A549 (cell line): Measurements from ENCODE around the gene ENTPD2. TPM values are rescaled to one million over a fixed set of nuclear protein-coding genes. Genes with fewer than 3 reads are reported as not detected.

Source experiments
- ATAC-seq, 2 experiments: fragments of 200-7000 bp in 1 of 2; fragments of >200 bp in 1 of 2; cut with Nextera tagmentation in 1 of 2; cut with Tn5 transposase in 1 of 2; 3 replicates each; pipeline versions ENCODE4 v1.8.0 to v1.9.1; 2018 to 2020; ENCODE audit warnings: mild to moderate bottlenecking in 1 of 2, moderate library complexity in 1 of 2
- CTCF ChIA-PET: fragments of 300-600 bp; sonication (Branson Sonifier 250); formaldehyde crosslinking; extraction: SDS; loops from one replicate; lab custom pipeline; 2021; ENCODE audit warnings: antibody characterized with exemption, inconsistent platforms; lab: Yijun Ruan, JAX
- POLR2A ChIA-PET: fragments of 350-600 bp; formaldehyde crosslinking; extraction: SDS; loops from one replicate; lab custom pipeline; 2021; ENCODE audit warnings: antibody characterized with exemption, inconsistent platforms; lab: Yijun Ruan, JAX
- DNase-seq, 2 experiments: peaks; one replicate each; pipeline versions ENCODE4 v3.0.0 to v3.0.0-alpha.2; 2011 to 2016; ENCODE audit warnings: low read depth in 1 of 2, low spot score in 1 of 2
- FAIRE-seq: peaks from 2 replicates; lab custom pipeline; 2011; peaks lifted over from hg19 to GRCh38; lab: Jason Lieb, UNC
- H3K27ac ChIP-seq, 2 experiments: fragments of >200 bp; sonication (Bioruptor Twin); formaldehyde crosslinking; 3 replicates each; pipeline ENCODE4 v1.5.1; 2016 to 2017
- H3K4me1 ChIP-seq: fragments of >200 bp; sonication (Bioruptor Twin); formaldehyde crosslinking; 3 replicates; pipeline ENCODE4 v1.6.1; 2016
- H3K4me2 ChIP-seq: fragments of >200 bp; sonication (Bioruptor Twin); formaldehyde crosslinking; 3 replicates; pipeline ENCODE4 v1.6.1; 2016
- H3K4me3 ChIP-seq: fragments of >200 bp; sonication (Bioruptor Twin); formaldehyde crosslinking; 3 replicates; pipeline ENCODE4 v1.5.1; 2016
- H3K9me3 ChIP-seq: fragments of >200 bp; sonication (Bioruptor Twin); formaldehyde crosslinking; 3 replicates; pipeline ENCODE4 v1.6.1; 2016
- ATOH8 ChIP-seq: fragments of 250-450 bp; sonication (Bioruptor Pico); IDR thresholded peaks from 2 replicates; pipeline ENCODE4 v1.5.0; 2020; ENCODE audit warnings: low read depth, mild to moderate bottlenecking, moderate library complexity
- EHMT2 ChIP-seq: fragments of 200-600 bp; sonication (generic); IDR thresholded peaks from 2 replicates; pipeline ENCODE4 v1.6.1; 2016; ENCODE audit warnings: antibody characterized with exemption, low read depth, mild to moderate bottlenecking, moderate library complexity
- ESRRA ChIP-seq: fragments of 150-350 bp; IDR thresholded peaks from 2 replicates; pipeline ENCODE4 v1.6.1; 2014; ENCODE audit warnings: mild to moderate bottlenecking, low read length, borderline replicate concordance
- HMGXB4 ChIP-seq: fragments of 250-450 bp; sonication (Bioruptor Pico); IDR thresholded peaks from 2 replicates; pipeline ENCODE4 v1.5.0; 2021; ENCODE audit warnings: mild to moderate bottlenecking, moderate library complexity, borderline replicate concordance
- HOXA7 ChIP-seq: fragments of 250-450 bp; sonication (Bioruptor Pico); IDR thresholded peaks from 2 replicates; pipeline ENCODE4 v1.5.0; 2020; ENCODE audit warnings: mild to moderate bottlenecking, moderate library complexity
- HOXB13 ChIP-seq: fragments of 250-450 bp; sonication (Bioruptor Pico); IDR thresholded peaks from 2 replicates; pipeline ENCODE4 v1.5.0; 2020; ENCODE audit warnings: low read depth, mild to moderate bottlenecking, moderate library complexity
- KDM1A ChIP-seq: fragments of 200-600 bp; sonication (generic); IDR thresholded peaks from 2 replicates; pipeline ENCODE4 v1.6.1; 2016; ENCODE audit warnings: low read depth, mild to moderate bottlenecking
- MYC ChIP-seq: IDR thresholded peaks from 2 replicates; pipeline ENCODE4 v1.6.1; 2012; ENCODE audit warnings: mild to moderate bottlenecking, inconsistent platforms, low read length, improper control_type of control experiment, borderline replicate concordance
- NFE2L2 ChIP-seq: fragments of 150-350 bp; conservative IDR thresholded peaks from 2 replicates; pipeline ENCODE4 v1.6.1; 2014; ENCODE audit warnings: low read length
- NR3C1 ChIP-seq: fragments of >200 bp; sonication (Bioruptor Twin); formaldehyde crosslinking; IDR thresholded peaks from 3 replicates; pipeline ENCODE4 v1.6.1; 2017
- RAD21 ChIP-seq, 2 experiments: fragments of >200 bp in 1 of 2; sonication (Bioruptor Twin) in 1 of 2; formaldehyde crosslinking in 1 of 2; IDR thresholded peaks in 1 of 2; conservative IDR thresholded peaks in 1 of 2; 2 replicates in 1 of 2; 3 replicates in 1 of 2; pipeline ENCODE4 v1.6.1; 2012 to 2018; ENCODE audit warnings: inconsistent platforms in 1 of 2
- RCOR1 ChIP-seq: fragments of 150-350 bp; IDR thresholded peaks from 2 replicates; pipeline ENCODE4 v1.6.1; 2014; ENCODE audit warnings: antibody characterized with exemption, low read length, low read depth
- SREBF2 ChIP-seq: fragments of 450-650 bp; IDR thresholded peaks from 2 replicates; pipeline ENCODE4 v1.6.1; 2014; ENCODE audit warnings: mild to moderate bottlenecking, moderate library complexity
- ZC3H11A ChIP-seq: fragments of 450-650 bp; IDR thresholded peaks from 2 replicates; pipeline ENCODE4 v1.6.1; 2014; ENCODE audit warnings: antibody characterized with exemption, mild to moderate bottlenecking
- WGBS: methylation state at CpG from one replicate; pipeline ENCODE4 v1.1.6; 2017; ENCODE audit errors: missing lambda C conversion rate; 5-methylcytosine and 5-hydroxymethylcytosine counted together
- polyA plus RNA-seq, 4 experiments: library from polyadenylated mRNA; depleted of rRNA in 3 of 4; stranded (reverse); fragments of >200 nt; fragmentation: RNase III in 1 of 4; extraction: RNeasy Plus Mini Kit Qiagen cat#74134 plus additional on column Dnase treatment in 1 of 4; gene quantifications; 2 replicates in 3 of 4; 3 replicates in 1 of 4; pipeline ENCODE4 v1.2.3, GENCODE V29; 2011 to 2017
- TF ChIP-seq, protein P1 (sequence below): fragments of >200 bp; sonication (Bioruptor Twin); formaldehyde crosslinking; IDR thresholded peaks from 2 replicates; pipeline ENCODE4 v1.6.1; 2016

Gene ENTPD2
- polyA plus RNA-seq, 2 of the 4 experiments (the other 2 are of a cell fraction): 0.75 to 1.2 TPM

GRCh38 chr9:137054932-137055384, 1.1 kb upstream of the ENTPD2 start:
- WGBS: 96% methylated on average over 10 of the region's 17 CpGs
- ATAC-seq (peak; percentile 20 to 30; a peak in 4 of 6 replicates), DNase-seq (no peak)
- peak overlapping the region; percentile 99 for H3K4me2 ChIP-seq
- TF ChIP-seq RCOR1 (no peak), HMGXB4 (CRISPR knock-in tag) (no peak), SREBF2 (no peak), MYC (no peak)
- TF ChIP-seq, all 56 proteins: peak for 0
- peak overlapping the region; percentile 79 to 88 for H3K27ac ChIP-seq
- no peaks in the 10 kb centered on the region for H3K9me3 ChIP-seq
- H3K4me3 ChIP-seq: no peak overlapping the region
- peaks cover 56% of the 10 kb centered on the region for H3K4me1 ChIP-seq
- POLR2A ChIA-PET: interaction anchor here (0.9 to 1.3 kb wide), 4 partner anchors 12 to 326 kb away, joined by 3 to 6 read pairs (median 5); partner anchors contain the start of genes SAPCD2 and TMEM141
- FAIRE-seq: no peak
- CTCF ChIA-PET: interaction anchor here (1.1 to 19.2 kb wide), 6 partner anchors 1 to 182 kb away, joined by 3 to 656 read pairs (median 26); partner anchors contain the start of genes ABCA2, ENTPD2, NPDC1 and SAPCD2

DNA sequence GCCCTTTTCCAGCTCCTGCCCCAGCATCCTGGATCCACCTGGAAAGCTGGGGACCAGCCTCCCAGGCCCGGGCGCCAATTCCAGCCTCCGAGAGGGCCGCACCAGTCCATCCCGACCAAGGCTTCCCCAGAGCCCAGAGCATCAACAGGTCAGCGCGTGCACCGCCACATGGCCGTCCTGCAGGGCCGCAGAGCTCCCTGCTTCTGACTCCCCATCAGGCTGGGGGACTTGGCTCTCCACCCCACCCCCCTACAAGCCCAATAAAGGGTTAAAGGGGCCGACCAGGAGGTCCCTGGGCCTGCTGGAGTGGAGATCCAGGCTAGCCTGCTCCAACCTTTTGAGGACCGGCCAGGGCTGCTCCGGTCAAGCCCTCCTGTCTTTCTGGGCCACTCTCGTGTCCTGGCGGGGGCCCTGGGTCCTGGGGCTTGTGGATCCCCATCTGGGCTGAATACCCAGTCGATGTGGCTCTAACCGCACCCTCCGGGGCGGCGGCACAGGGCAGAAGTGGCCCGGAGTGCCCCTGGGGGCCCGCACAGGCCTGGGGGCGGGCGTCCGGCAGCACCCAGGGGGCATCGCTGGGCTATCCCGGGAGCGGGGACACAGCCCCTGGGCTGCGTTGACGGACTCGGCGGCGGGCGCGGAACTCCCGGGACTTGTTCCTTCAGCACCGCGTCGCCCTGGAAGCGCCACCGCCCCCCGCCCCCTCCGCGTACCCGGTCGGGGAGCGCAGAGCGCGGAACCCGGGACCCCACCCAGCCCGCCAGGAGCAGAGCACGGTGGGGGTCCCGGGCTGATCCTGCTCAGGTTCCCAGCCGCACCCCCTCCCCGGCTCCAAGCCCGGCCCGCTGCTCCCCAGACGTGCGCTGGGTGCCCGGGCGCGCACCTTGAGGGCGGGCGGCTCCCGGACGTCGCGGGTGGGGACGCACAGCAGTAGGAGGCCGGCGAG, 590 bp downstream of the ENTPD2 start:
- 46% methylated on average over 16 of the region's 71 CpGs for WGBS
- Histone ChIP-seq H3K9me3 (no peaks in the 10 kb centered on the region), H3K4me1 (peaks cover 53% of the 10 kb centered on the region), H3K4me2 (peak overlapping the region; percentile 99), H3K4me3 (peak overlapping the region; percentile 59), H3K27ac (peak overlapping the region; percentile 79 to 88)
- POLR2A ChIA-PET: no interaction called here
- DNase-seq (no peak), ATAC-seq (0 out of 6 replicates have a peak, but pooled peaks of 1 of the 2 experiments have one; percentile 0), FAIRE-seq (no peak)
- CTCF ChIA-PET: interaction anchor here (0.8 to 15.7 kb wide), 8 partner anchors 11 to 211 kb away, joined by 3 to 656 read pairs (median 4); partner anchors contain the start of genes ABCA2 and SAPCD2
- TF ChIP-seq ESRRA (no peak), RAD21 (conservative IDR thresholded peaks at IDR 0.05 in 1 of 2, IDR thresholded peaks at IDR 0.05 in 1 of 2) (no peak)

- ChIA-PET CTCF (interaction anchor here (0.8 to 15.7 kb wide), 8 partner anchors 12 to 210 kb away, joined by 3 to 656 read pairs (median 4); partner anchors contain the start of genes ABCA2 and SAPCD2), POLR2A (no interaction called here)
- FAIRE-seq (no peak), DNase-seq (no peak), ATAC-seq (no peak)
- Histone ChIP-seq H3K9me3 (no peaks in the 10 kb centered on the region), H3K4me2 (no peak overlapping the region), H3K4me1 (peaks cover 43% of the 10 kb centered on the region), H3K4me3 (no peak overlapping the region), H3K27ac (no peak overlapping the region)
- TF ChIP-seq RAD21 (conservative IDR thresholded peaks at IDR 0.05 in 1 of 2, IDR thresholded peaks at IDR 0.05 in 1 of 2) (no peak), HOXB13 (CRISPR knock-in tag) (no peak), KDM1A (no peak)
- WGBS: 80% methylated on average over 2 of the region's 8 CpGs
Observed at GRCh38 chr9:137052293-137052692, 1.6 kb downstream of the ENTPD2 start.

GRCh38 chr9:137051145-137051724, 2.6 kb downstream of the ENTPD2 start:
- Histone ChIP-seq H3K9me3 (no peaks in the 10 kb centered on the region), H3K4me3 (no peak overlapping the region), H3K4me2 (no peak overlapping the region), H3K27ac (no peak overlapping the region), H3K4me1 (peaks cover 32% of the 10 kb centered on the region)
- no peak for DNase-seq
- ATAC-seq: no peak
- ChIA-PET CTCF (interaction anchor here (6.0 to 15.7 kb wide), 2 partner anchors 13 to 22 kb away, joined by 40 to 656 read pairs; partner anchors contain the start of genes ABCA2 and SAPCD2), POLR2A (no interaction called here)
- FAIRE-seq: no peak
- TF ChIP-seq ZC3H11A (no peak), ATOH8 (CRISPR knock-in tag) (no peak), EHMT2 (no peak), HOXA7 (CRISPR knock-in tag) (no peak), NFE2L2 (no peak), NR3C1 (no peak), HOXB13 (CRISPR knock-in tag) (no peak)
- TF ChIP-seq, protein P1, sequence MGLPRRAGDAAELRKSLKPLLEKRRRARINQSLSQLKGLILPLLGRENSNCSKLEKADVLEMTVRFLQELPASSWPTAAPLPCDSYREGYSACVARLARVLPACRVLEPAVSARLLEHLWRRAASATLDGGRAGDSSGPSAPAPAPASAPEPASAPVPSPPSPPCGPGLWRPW: no peak
- 81% methylated on average over 9 of the region's 17 CpGs for WGBS
